ENCODE results near the gene TXNDC17.
A peak's percentile ranks its signal among the peaks of the same experiment; 100 is the strongest.
"Not testable (repeated sequence)": the region's sequence is repeated elsewhere in the genome, so short reads cannot be mapped to it uniquely, and the experiment has no call there.

The TXNDC17 gene

GRCh38 chr17:6640536-6641246 lies at the start of gene TXNDC17, which contains the start of gene KIAA0753:
TXNDC17 (plus strand) TSS chr17:6641060; CDS start chr17:6641083, 23 bp downstream.
KIAA0753 (minus strand) TSS chr17:6640711; CDS start chr17:6635103, 5,608 bp downstream.
- DNase-seq: peak; percentile 98

- DNase-seq: no peak
These were observed 49.2 kb upstream of the TXNDC17 start for GRCh38 chr17:6591599-6592158.

DNA sequence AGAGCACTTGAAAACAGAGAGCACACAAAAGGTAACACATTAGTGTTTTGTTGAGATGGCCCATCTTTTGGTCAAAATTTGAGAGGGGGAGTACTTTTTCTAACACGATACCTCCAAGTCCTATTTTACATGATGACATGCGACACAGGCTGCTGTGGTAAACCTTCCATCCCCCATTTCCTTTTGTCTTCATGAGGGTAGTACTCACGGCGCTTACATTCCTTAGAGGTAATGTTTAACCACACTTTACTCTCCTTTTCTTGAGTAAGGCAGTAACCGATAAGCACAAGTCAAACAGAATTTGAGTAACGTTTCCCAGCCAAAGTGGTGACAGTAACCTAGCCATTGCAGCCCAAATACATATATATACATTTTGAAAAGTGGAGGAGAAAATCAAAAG lies 48.7 kb upstream of the TXNDC17 start:
- DNase-seq: no peak

GRCh38 chr17:6593371-6593770 lies 47.5 kb upstream of the TXNDC17 start:
- DNase-seq: not testable (repeated sequence)

GRCh38 chr17:6596081-6596480 lies 44.8 kb upstream of the TXNDC17 start:
- DNase-seq: no peak

- DNase-seq: no peak
These were observed 44.3 kb upstream of the TXNDC17 start for GRCh38 chr17:6596511-6596910.

DNA sequence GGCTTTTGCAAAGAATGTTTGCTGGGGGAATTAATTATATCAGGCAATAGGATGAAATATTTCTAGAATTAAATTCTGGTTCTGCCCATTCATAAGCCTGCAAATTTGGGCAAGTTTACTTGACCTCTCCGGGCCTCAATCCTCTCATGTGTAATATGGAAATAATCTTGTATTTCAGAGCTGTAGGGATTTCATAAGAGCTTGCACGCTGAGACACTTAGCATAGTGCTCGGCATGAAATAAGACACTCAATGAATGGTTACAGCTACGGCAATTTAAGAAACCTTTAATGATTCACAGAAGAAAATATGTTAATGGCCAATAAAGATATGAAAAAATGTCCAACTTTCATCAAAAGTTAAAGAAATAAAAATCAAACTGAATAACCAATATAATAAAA lies 43.9 kb upstream of the TXNDC17 start:
- DNase-seq: no peak

GRCh38 chr17:6597727-6598126 lies 43.1 kb upstream of the TXNDC17 start:
- no peak for DNase-seq

DNA sequence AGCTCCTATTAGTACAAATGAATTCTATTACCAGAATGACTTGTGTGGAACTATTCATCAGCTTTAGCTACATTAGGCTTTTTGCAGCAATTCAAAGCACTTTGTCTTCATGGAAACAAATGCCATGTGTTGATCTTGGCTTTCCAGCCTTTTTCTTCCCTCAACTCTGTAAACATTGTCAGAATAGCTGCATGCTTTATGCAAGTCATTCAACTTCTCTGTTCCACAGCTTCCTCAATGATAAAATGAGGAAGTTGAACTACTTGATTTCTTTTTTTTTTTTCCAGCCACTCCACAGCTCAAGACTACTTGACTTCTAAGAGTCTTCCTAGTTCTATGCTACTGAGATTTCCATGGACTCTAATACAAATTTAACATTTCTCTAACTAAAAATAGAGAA lies 41.5 kb upstream of the TXNDC17 start:
- no peak for DNase-seq

DNA sequence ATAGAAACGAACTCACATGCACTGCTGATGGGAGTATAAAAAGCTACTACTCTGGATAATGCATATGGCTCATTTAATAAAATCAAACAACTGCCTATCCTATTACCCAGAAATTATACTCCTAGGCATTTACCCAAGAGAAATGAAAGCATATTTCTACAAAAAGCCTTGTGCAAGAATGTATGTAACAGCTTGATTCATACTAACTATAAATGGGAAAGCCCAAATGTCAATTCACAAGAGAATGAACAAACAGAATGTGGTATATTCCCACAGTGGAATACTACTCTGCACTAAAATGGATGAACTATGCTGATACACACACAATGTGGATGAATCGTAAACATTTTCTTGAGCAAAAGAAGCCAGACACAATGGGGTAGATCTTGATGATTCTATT lies 38.7 kb upstream of the TXNDC17 start:
- DNase-seq: no peak

GRCh38 chr17:6603744-6604325 lies 37.0 kb upstream of the TXNDC17 start:
- DNase-seq: no peak

DNA sequence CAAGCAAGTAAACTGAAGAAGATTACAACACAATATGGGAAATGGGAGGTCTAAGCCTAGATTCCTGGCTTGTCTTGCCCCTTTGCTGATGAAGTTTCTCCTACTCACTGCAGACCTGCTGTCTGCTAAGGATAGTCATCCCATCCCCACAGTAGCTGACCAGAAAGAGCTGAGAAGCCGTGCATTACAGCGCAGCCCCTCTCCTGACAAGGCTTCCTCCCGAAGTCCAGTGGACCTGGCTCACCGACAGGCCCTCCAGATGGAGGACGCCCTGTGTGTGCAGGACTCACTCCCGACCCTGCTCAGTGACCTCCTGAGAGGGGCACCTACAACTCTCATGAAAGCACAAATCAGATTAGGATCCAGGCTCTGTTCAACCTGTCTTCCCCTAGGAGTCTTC lies 35.7 kb upstream of the TXNDC17 start:
- no peak for DNase-seq

- no peak for DNase-seq
These were observed 32.5 kb upstream of the TXNDC17 start for GRCh38 chr17:6608321-6608720.

DNA sequence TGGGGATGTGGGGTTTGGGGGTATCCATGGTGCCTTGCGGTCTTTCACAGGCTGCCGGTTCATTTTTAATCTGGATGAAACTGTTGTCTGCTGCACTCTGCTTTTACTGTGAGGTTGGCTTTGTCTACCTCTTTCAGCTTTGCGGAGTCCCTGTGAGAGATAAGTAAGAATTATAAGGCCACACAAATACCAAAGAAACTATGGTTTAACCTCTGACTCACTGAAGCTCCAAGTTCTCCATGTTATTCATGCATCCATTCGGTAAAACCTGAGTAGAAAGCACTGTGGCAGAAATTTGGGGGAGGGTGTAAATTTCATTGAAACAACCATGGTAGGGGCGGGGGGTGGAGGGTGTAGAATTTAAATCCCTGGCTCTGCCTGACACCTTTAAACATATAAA lies 30.8 kb upstream of the TXNDC17 start:
- DNase-seq: no peak

DNA sequence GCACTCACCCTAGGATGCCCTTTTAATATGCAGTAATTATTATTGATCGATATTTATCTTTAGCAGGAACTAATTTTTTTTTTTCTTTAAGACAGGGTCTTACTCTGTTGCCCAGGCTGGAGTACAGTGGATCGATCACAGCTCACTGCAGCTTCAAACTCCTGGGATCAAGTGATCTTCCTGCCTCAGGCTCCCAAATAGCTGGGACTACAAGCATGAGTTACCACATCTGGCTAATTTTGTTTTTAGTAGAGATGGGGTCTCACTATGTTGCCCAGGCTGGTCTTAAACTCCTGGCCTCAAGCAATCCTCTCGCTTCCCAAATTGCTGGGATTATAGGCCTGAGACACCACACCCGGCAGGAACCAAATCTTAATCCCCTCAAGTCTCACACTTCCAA lies 29.6 kb upstream of the TXNDC17 start:
- DNase-seq: no peak

- no peak for DNase-seq
These were observed 16.9 kb upstream of the TXNDC17 start for GRCh38 chr17:6623941-6624340.

GRCh38 chr17:6626616-6627015 lies 14.2 kb upstream of the TXNDC17 start:
- no peak for DNase-seq

DNA sequence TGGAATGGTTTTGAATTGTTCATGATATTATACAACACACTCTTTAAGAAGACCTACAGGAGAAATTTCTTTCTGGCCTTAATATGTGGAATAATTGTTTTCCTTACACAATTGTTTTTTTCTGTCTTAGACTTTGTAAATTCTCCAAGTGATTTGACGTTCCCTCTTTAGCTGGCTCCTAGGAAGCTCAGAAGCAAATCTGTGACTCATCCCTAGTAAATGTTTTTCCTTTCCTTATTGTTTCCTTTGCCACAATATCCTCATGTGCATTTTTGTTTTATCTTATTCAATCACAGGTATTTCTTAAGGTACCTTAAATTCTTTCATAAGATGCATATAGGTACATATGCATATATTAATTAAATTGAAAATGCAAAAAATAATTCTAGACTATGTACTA lies 13.8 kb upstream of the TXNDC17 start:
- DNase-seq: no peak

DNA sequence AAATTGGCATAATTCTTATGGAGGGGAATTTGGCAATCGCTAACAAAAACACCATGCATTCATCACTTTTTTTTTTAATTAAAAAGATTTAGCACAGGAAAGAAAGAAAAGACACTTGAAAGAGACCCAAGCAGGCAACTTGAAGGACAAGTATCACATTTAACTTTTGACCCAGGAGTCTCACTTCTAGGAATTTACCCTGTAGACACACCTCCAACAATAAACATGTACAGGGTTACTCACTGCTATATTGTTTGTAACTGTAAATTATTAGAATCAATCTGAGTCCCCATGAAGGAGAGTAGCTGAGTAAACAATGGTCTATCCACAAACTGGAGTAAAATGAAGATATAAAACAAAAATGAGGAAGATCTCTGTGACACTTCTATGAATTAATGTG lies 10.5 kb upstream of the TXNDC17 start:
- no peak for DNase-seq

GRCh38 chr17:6632530-6632929 lies 8.3 kb upstream of the TXNDC17 start:
- DNase-seq: no peak

GRCh38 chr17:6633263-6633662 lies 7.6 kb upstream of the TXNDC17 start:
- DNase-seq: no peak

DNA sequence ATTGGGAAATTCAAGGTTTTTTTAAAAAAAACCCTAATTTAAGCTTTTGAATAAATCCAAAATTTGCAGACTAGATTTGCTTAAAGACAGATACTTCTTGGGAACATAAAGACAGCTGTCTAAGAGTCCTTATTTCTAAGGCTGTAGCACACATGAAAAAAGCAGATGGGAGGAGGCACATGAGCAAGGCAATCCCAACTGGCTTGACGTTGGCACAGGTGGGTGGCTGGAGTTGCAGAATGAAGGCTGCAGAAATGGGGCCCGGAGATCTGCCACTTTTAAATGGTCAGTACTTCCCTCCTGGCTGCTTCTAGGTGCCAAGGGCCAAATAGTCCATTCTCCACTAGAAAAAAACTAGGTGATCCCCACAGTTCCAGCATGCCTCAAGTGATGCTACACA lies 4.8 kb upstream of the TXNDC17 start:
- DNase-seq: no peak

DNA sequence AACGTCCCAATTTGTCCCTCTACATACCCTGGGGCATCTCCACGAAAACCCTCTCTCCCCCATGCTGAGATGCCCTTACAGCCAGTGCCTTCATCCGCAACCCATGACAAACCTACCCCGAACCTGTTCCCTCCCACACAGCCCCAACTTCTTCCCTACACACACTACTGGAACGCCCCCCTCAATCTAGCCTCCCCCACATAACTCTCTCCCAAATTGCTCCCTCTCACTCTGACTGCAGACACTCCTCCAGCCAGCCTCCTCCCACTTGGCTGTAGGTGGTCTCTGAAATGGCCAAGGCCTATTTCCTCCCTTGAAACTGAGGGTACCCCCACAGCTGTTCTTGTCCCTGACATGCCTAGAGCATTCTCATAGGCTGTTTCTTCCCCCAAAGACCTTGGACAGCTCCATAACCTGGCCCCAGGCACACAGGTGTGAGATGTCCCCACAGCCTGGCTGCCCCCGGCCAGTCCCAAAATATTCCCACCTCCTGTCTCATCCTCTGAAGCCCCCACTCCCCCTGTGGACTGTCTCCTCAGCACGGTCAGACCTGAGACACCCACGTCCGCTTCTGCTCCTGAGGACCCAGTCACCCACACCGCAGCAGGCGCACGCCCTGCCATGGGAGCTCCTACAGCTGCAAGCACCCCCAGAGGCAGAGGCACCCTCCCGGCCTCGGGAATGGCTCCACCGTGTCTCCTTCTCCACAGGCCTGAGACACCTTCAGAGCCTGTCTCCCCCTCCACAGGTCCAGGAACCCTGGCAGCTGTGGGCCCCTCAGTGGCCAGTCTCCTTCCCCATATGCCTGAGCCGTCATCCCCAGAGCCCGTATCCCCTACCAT lies 4.0 kb upstream of the TXNDC17 start:
- no peak for DNase-seq

- DNase-seq: no peak
These were observed 3.4 kb upstream of the TXNDC17 start for GRCh38 chr17:6637458-6637840.

Measured in activated CD8-positive, alpha-beta memory T cell treated with anti-CD3 and anti-CD28 coated beads, Interleukin-2, amount 50 U/mL, for 48 hours (primary cell).